Adrenal gland (tissue), 5 donors: Measurements from ENCODE around the gene GKN1.

Experiments used
- POLR2A ChIP-seq, 2 donors: fragments of 450-650 bp; IDR thresholded peaks; one replicate each; pipeline ENCODE4 v1.6.1; 2017; ENCODE audit warnings: antibody characterized with exemption in 2 of 2, mild to moderate bottlenecking in 2 of 2, moderate library complexity in 1 of 2
- TF ChIP-seq, protein P1 (sequence below), 6 experiments: fragments of 450-650 bp in 4 of 6; fragments of 200-600 bp in 2 of 6; sonication (generic) in 1 of 6; IDR thresholded peaks; 1 replicate in 5 of 6; 2 replicates in 1 of 6; pipeline versions ENCODE4 v1.5.1 to v1.8.0; 2016 to 2021; ENCODE audit warnings: antibody characterized with exemption in 6 of 6, mild to moderate bottlenecking in 2 of 6, moderate library complexity in 1 of 6
- donor health status: DM: no; HTN: no; CAD: no.

DNA sequence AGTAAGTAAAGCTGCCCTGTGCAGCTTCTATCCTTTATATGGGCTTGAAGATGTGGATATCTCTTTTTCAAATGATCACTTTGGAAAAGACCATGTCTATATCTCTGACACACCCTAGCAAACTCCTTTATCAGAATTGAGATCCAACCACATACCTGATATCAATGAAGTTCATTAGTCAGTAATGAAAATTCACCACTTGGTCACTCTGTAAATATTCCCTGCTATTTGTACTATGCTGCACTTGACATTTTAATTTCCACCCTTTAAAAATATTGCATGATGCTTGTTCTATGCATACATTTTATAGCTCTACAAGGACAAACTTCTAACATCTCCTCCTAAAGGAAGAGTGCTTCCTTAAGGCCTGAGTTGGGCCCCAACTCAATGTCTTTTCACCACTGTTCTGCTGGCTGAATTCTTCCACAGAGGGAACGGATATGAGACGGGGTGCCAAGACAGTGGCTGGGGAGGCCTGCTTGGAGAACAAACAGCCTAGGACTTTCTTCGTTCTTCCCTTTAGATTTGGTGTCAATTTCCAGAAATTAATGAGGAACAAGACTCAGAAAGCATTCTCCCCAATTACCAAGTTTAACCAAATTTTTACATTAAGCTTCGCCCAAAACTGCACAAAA is 21.4 kb upstream of the GKN1 start, which contains the start of gene GKN2:
- TF ChIP-seq, protein P1, sequence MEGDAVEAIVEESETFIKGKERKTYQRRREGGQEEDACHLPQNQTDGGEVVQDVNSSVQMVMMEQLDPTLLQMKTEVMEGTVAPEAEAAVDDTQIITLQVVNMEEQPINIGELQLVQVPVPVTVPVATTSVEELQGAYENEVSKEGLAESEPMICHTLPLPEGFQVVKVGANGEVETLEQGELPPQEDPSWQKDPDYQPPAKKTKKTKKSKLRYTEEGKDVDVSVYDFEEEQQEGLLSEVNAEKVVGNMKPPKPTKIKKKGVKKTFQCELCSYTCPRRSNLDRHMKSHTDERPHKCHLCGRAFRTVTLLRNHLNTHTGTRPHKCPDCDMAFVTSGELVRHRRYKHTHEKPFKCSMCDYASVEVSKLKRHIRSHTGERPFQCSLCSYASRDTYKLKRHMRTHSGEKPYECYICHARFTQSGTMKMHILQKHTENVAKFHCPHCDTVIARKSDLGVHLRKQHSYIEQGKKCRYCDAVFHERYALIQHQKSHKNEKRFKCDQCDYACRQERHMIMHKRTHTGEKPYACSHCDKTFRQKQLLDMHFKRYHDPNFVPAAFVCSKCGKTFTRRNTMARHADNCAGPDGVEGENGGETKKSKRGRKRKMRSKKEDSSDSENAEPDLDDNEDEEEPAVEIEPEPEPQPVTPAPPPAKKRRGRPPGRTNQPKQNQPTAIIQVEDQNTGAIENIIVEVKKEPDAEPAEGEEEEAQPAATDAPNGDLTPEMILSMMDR (IDR thresholded peaks at IDR 0.05): no peak
- TF ChIP-seq POLR2A (IDR thresholded peaks at IDR 0.05): no peak
